ENCODE measurements around the gene B4GALNT1. TPM values are rescaled to one million over a fixed set of nuclear protein-coding genes. Genes with fewer than 3 reads are reported as not detected.

B4GALNT1 gene
- total and polyA plus RNA-seq, 4 donors, result 0.11 to 0.30 (median 0.25) TPM; not detected in 1

- 90% methylated on average over 8 of the region's 8 CpGs for WGBS
Observed at GRCh38 chr12:57579677-57580465, 53.1 kb downstream of the B4GALNT1 start.

More at GRCh38 chr12:57579677-57580465, 53.1 kb downstream of the B4GALNT1 start:
- Histone ChIP-seq H3K27ac (ENCODE audit: low read depth in 1 of 2, low read length in 2 of 2) (no peak overlapping the region), H3K4me1 (ENCODE audit: control insufficient read depth in 4 of 4, insufficient read depth in 4 of 4, low read length in 3 of 4) (peaks cover 0 to 2% (median 0%) of the 10 kb centered on the region in 4 donors), H3K9ac (ENCODE audit: low read depth in 1 of 2, low read length in 2 of 2) (no peak overlapping the region), H3K36me3 (ENCODE audit: control insufficient read depth in 4 of 4, insufficient read depth in 3 of 4, low read depth in 1 of 4, low read length in 3 of 4) (no peaks in the 10 kb centered on the region), H3K9me3 (ENCODE audit: control insufficient read depth in 4 of 4, low read length in 3 of 4) (no peaks in the 10 kb centered on the region), H3K4me3 (ENCODE audit: low read depth in 1 of 3, low read length in 3 of 3) (no peak overlapping the region), H3K27me3 (ENCODE audit: control insufficient read depth in 4 of 4, insufficient read depth in 4 of 4, low read length in 3 of 4) (no peaks in the 10 kb centered on the region)
- DNase-seq (ENCODE audit: low spot score), result no peak
- TF ChIP-seq RAD21 (IDR thresholded peaks at IDR 0.05) (no peak), FOXA2 (IDR thresholded peaks at IDR 0.05) (no peak), ATF3 (IDR thresholded peaks at IDR 0.05) (no peak), HNF4A (conservative IDR thresholded peaks at IDR 0.05) (no peak), YY1 (IDR thresholded peaks at IDR 0.05) (no peak), MAX (IDR thresholded peaks at IDR 0.05) (no peak), RXRA (IDR thresholded peaks at IDR 0.05) (no peak), NR2F2 (IDR thresholded peaks at IDR 0.05) (no peak), JUND (IDR thresholded peaks at IDR 0.05) (no peak), EGR1 (IDR thresholded peaks at IDR 0.05; ENCODE audit: low read depth in 2 of 2) (no peak), HNF4G (IDR thresholded peaks at IDR 0.05) (no peak), SP1 (IDR thresholded peaks at IDR 0.05) (no peak), GABPA (IDR thresholded peaks at IDR 0.05 in 1 of 2, conservative IDR thresholded peaks at IDR 0.05 in 1 of 2) (no peak), FOXA1 (IDR thresholded peaks at IDR 0.05) (no peak), CTCF (IDR thresholded peaks at IDR 0.05; ENCODE audit: low read depth, low read length, missing input control) (no peak), TAF1 (conservative IDR thresholded peaks at IDR 0.05) (no peak)
- TF ChIP-seq, protein P1, sequence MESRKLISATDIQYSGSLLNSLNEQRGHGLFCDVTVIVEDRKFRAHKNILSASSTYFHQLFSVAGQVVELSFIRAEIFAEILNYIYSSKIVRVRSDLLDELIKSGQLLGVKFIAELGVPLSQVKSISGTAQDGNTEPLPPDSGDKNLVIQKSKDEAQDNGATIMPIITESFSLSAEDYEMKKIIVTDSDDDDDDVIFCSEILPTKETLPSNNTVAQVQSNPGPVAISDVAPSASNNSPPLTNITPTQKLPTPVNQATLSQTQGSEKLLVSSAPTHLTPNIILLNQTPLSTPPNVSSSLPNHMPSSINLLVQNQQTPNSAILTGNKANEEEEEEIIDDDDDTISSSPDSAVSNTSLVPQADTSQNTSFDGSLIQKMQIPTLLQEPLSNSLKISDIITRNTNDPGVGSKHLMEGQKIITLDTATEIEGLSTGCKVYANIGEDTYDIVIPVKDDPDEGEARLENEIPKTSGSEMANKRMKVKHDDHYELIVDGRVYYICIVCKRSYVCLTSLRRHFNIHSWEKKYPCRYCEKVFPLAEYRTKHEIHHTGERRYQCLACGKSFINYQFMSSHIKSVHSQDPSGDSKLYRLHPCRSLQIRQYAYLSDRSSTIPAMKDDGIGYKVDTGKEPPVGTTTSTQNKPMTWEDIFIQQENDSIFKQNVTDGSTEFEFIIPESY (IDR thresholded peaks at IDR 0.05), result no peak
- TF ChIP-seq, protein P2, sequence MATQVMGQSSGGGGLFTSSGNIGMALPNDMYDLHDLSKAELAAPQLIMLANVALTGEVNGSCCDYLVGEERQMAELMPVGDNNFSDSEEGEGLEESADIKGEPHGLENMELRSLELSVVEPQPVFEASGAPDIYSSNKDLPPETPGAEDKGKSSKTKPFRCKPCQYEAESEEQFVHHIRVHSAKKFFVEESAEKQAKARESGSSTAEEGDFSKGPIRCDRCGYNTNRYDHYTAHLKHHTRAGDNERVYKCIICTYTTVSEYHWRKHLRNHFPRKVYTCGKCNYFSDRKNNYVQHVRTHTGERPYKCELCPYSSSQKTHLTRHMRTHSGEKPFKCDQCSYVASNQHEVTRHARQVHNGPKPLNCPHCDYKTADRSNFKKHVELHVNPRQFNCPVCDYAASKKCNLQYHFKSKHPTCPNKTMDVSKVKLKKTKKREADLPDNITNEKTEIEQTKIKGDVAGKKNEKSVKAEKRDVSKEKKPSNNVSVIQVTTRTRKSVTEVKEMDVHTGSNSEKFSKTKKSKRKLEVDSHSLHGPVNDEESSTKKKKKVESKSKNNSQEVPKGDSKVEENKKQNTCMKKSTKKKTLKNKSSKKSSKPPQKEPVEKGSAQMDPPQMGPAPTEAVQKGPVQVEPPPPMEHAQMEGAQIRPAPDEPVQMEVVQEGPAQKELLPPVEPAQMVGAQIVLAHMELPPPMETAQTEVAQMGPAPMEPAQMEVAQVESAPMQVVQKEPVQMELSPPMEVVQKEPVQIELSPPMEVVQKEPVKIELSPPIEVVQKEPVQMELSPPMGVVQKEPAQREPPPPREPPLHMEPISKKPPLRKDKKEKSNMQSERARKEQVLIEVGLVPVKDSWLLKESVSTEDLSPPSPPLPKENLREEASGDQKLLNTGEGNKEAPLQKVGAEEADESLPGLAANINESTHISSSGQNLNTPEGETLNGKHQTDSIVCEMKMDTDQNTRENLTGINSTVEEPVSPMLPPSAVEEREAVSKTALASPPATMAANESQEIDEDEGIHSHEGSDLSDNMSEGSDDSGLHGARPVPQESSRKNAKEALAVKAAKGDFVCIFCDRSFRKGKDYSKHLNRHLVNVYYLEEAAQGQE (IDR thresholded peaks at IDR 0.05), result no peak

All from liver (tissue), 9 donors.